Measurements from ENCODE around the gene SNRNP40. TPM values are rescaled to one million over a fixed set of nuclear protein-coding genes. Genes with fewer than 3 reads are reported as not detected.

Gene SNRNP40
- total and polyA plus RNA-seq, 10 of the 15 experiments (the other 5 are each of a cell fraction or from before 2014, with no cell fraction given) = 34.9 to 212 (median 115) TPM

- intact Hi-C loops (cut with micrococcal nuclease; ENCODE audit: unreplicated experiment) = no loop called here
- POLR2A ChIA-PET = no interaction called here
- CTCF ChIA-PET = no interaction called here
- Histone ChIP-seq H3K79me2 (ENCODE audit: control insufficient read depth, insufficient read depth, low read length) (no peaks in the 10 kb centered on the region), H3K4me1 (ENCODE audit: control insufficient read depth, insufficient read depth, low read length) (no peaks in the 10 kb centered on the region), H3K4me3 (no peak overlapping the region), H3K4me2 (ENCODE audit: control insufficient read depth, insufficient read depth) (no peak overlapping the region), H3K9me3 (replicated peaks; ENCODE audit: control insufficient read depth, insufficient read depth, low read length) (no peaks in the 10 kb centered on the region), H3K27me3 (replicated peaks in 1 of 2; ENCODE audit: control insufficient read depth in 2 of 2, insufficient read depth in 2 of 2, low read length in 1 of 2) (no peaks in the 10 kb centered on the region), H3K27ac (ENCODE audit: control insufficient read depth, insufficient read depth) (no peak overlapping the region), H4K20me1 (ENCODE audit: control insufficient read depth, insufficient read depth) (no peaks in the 10 kb centered on the region), H3K36me3 (ENCODE audit: control insufficient read depth in 2 of 2, insufficient read depth in 2 of 2, low read length in 1 of 2) (no peaks in the 10 kb centered on the region), H3K9ac (ENCODE audit: control insufficient read depth, insufficient read depth, low read length) (no peak overlapping the region), H2AFZ (ENCODE audit: control insufficient read depth, low read depth, low read length) (no peak overlapping the region)
- RAD21 ChIA-PET (ENCODE audit: unreplicated experiment) = no interaction called here
- SMC1A ChIA-PET (ENCODE audit: uncharacterized antibody, unreplicated experiment) = interaction anchor here (1.5 kb wide), 1 partner anchor 316 kb away, joined by 3 read pairs; no protein-coding TSS in a partner anchor
- ATAC-seq (no peak), DNase-seq (ENCODE audit: low read depth, low spot score) (no peak), FAIRE-seq (no peak)
- BruUV-seq (replicated peaks) = no TSS peak
- in situ Hi-C loops (cut with MboI) = no loop called here
- 35% methylated on average over 2 of the region's 2 CpGs for WGBS (ENCODE audit: insufficient coverage, insufficient replicate concordance, low lambda C conversion rate, missing lambda C conversion rate)
- TF ChIP-seq HDGF (IDR thresholded peaks at IDR 0.05) (no peak), BMI1 (IDR thresholded peaks at IDR 0.05; ENCODE audit: borderline replicate concordance) (no peak), HDAC2 (IDR thresholded peaks at IDR 0.05) (no peak), NR2C1 (IDR thresholded peaks at IDR 0.05) (no peak), ZNF24 (IDR thresholded peaks at IDR 0.05) (no peak), ZNF384 (IDR thresholded peaks at IDR 0.05; ENCODE audit: borderline replicate concordance, low read depth, low read length) (no peak), USF2 (IDR thresholded peaks at IDR 0.05; ENCODE audit: borderline replicate concordance, low read depth, low read length) (no peak), ZBED1 (IDR thresholded peaks at IDR 0.05; ENCODE audit: borderline replicate concordance) (no peak)
- TF ChIP-seq, protein P1, sequence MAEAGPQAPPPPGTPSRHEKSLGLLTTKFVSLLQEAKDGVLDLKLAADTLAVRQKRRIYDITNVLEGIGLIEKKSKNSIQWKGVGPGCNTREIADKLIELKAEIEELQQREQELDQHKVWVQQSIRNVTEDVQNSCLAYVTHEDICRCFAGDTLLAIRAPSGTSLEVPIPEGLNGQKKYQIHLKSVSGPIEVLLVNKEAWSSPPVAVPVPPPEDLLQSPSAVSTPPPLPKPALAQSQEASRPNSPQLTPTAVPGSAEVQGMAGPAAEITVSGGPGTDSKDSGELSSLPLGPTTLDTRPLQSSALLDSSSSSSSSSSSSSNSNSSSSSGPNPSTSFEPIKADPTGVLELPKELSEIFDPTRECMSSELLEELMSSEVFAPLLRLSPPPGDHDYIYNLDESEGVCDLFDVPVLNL (IDR thresholded peaks at IDR 0.05; ENCODE audit: low read depth, low read length) = no peak
- TF ChIP-seq, protein P2, sequence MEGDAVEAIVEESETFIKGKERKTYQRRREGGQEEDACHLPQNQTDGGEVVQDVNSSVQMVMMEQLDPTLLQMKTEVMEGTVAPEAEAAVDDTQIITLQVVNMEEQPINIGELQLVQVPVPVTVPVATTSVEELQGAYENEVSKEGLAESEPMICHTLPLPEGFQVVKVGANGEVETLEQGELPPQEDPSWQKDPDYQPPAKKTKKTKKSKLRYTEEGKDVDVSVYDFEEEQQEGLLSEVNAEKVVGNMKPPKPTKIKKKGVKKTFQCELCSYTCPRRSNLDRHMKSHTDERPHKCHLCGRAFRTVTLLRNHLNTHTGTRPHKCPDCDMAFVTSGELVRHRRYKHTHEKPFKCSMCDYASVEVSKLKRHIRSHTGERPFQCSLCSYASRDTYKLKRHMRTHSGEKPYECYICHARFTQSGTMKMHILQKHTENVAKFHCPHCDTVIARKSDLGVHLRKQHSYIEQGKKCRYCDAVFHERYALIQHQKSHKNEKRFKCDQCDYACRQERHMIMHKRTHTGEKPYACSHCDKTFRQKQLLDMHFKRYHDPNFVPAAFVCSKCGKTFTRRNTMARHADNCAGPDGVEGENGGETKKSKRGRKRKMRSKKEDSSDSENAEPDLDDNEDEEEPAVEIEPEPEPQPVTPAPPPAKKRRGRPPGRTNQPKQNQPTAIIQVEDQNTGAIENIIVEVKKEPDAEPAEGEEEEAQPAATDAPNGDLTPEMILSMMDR (IDR thresholded peaks at IDR 0.05 in 2 of 3, conservative IDR thresholded peaks at IDR 0.05 in 1 of 3; ENCODE audit: control insufficient read depth in 2 of 3, extremely low read depth in 1 of 3, insufficient read depth in 1 of 3, low read depth in 3 of 3, low read length in 3 of 3) = no peak
- TF ChIP-seq, protein P3, sequence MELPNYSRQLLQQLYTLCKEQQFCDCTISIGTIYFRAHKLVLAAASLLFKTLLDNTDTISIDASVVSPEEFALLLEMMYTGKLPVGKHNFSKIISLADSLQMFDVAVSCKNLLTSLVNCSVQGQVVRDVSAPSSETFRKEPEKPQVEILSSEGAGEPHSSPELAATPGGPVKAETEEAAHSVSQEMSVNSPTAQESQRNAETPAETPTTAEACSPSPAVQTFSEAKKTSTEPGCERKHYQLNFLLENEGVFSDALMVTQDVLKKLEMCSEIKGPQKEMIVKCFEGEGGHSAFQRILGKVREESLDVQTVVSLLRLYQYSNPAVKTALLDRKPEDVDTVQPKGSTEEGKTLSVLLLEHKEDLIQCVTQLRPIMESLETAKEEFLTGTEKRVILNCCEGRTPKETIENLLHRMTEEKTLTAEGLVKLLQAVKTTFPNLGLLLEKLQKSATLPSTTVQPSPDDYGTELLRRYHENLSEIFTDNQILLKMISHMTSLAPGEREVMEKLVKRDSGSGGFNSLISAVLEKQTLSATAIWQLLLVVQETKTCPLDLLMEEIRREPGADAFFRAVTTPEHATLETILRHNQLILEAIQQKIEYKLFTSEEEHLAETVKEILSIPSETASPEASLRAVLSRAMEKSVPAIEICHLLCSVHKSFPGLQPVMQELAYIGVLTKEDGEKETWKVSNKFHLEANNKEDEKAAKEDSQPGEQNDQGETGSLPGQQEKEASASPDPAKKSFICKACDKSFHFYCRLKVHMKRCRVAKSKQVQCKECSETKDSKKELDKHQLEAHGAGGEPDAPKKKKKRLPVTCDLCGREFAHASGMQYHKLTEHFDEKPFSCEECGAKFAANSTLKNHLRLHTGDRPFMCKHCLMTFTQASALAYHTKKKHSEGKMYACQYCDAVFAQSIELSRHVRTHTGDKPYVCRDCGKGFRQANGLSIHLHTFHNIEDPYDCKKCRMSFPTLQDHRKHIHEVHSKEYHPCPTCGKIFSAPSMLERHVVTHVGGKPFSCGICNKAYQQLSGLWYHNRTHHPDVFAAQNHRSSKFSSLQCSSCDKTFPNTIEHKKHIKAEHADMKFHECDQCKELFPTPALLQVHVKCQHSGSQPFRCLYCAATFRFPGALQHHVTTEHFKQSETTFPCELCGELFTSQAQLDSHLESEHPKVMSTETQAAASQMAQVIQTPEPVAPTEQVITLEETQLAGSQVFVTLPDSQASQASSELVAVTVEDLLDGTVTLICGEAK (IDR thresholded peaks at IDR 0.05; ENCODE audit: borderline replicate concordance) = no peak
- TF ChIP-seq, protein P4, sequence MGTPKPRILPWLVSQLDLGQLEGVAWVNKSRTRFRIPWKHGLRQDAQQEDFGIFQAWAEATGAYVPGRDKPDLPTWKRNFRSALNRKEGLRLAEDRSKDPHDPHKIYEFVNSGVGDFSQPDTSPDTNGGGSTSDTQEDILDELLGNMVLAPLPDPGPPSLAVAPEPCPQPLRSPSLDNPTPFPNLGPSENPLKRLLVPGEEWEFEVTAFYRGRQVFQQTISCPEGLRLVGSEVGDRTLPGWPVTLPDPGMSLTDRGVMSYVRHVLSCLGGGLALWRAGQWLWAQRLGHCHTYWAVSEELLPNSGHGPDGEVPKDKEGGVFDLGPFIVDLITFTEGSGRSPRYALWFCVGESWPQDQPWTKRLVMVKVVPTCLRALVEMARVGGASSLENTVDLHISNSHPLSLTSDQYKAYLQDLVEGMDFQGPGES (IDR thresholded peaks at IDR 0.05) = no peak
These were observed 63.9 kb downstream of the SNRNP40 start for GRCh38 chr1:31232689-31233088.

Data from GM12878 (cell line).